Measurements from ENCODE around the gene CTSD.

The CTSD gene

GRCh38 chr11:1766719-1767398 lies 3.1 kb upstream of the CTSD start:
- peaks cover 2% of the 10 kb centered on the region for H3K36me3 Mint-ChIP-seq
- ATAC-seq: no peak
- peaks cover 29% of the 10 kb centered on the region for H3K4me1 Mint-ChIP-seq
- H3K27me3 Mint-ChIP-seq: peaks cover 16% of the 10 kb centered on the region
- H3K4me3 Mint-ChIP-seq: no peak overlapping the region
- H3K27ac Mint-ChIP-seq: no peak overlapping the region
- no peaks in the 10 kb centered on the region for H3K9me3 Mint-ChIP-seq

GRCh38 chr11:1765871-1766718 lies 2.4 kb upstream of the CTSD start:
- Mint-ChIP-seq H3K9me3 (no peaks in the 10 kb centered on the region), H3K27ac (no peak overlapping the region), H3K4me3 (no peak overlapping the region), H3K27me3 (peaks cover 15% of the 10 kb centered on the region), H3K36me3 (peaks cover 5% of the 10 kb centered on the region), H3K4me1 (peaks cover 32% of the 10 kb centered on the region)
- no peak for ATAC-seq

DNA sequence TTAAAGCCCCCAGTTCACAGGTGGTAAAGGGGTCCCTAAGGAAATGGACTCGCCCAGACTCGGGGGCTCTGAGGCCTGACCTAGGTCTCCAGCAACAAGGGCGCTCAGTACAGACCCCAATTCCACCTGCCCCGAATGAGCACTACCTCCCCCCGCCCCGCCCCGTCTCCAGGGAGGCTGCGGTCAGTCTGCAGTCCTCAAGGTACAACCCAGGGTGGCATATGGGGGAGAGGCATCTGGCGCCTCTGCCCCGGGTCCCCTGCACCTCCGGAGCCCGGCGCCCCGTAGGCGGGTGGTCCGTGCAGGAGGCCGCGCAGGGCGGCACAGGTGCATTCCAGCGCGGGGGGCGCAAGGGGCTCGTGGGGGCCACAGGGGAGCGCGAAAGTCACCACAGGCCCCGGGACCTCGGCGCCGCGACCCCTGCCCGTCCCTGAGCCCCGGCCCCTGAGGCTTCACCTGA lies 361 bp downstream of the CTSD start:
- no peaks in the 10 kb centered on the region for H3K27me3 Mint-ChIP-seq
- ATAC-seq: peak; percentile 65
- H3K36me3 Mint-ChIP-seq: peaks cover 5% of the 10 kb centered on the region
- H3K4me3 Mint-ChIP-seq: peak overlapping the region; percentile 62
- no peaks in the 10 kb centered on the region for H3K9me3 Mint-ChIP-seq
- peaks cover 43% of the 10 kb centered on the region for H3K4me1 Mint-ChIP-seq
- peak overlapping the region; percentile 62 for H3K27ac Mint-ChIP-seq

DNA sequence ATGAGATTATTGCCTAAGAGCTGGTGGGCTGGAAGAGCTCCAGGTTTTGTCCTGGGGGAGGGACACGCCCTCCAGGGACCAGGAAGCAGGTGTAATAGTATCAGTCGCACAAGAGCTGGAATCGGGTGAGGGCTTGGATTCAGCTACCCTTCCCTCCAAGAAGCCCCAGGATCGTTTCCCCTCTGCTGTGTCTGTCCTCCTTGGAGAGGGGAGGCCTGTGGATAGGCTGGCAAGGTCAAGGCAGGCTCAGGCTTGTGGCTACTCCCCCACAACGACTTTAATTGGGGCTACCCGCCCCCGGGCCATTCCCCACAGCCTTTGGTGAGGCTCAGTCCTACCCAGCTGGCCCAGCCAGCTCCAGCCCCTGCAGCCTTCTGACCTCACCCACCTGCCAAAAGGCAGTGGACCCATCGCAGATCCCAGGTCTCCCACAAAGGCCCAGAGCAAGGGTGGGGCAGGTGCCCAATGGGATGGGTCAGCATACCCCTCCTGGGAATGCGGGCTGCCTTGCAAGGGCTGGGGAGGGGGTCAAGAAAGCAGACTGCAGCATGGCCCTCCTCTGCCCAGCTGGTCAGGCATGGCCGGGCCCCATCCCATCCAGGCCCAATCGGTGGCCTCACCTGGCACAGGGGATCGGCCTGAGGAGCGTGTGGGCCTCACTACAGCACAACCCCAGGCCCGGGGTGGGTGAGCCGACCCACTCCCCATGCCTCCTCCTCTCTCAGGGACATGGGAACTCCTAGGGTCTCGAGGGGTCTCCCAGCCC lies 1.0 kb downstream of the CTSD start:
- H3K4me3 Mint-ChIP-seq: peak overlapping the region; percentile 62
- H3K27ac Mint-ChIP-seq: peak overlapping the region; percentile 62
- peaks cover 5% of the 10 kb centered on the region for H3K36me3 Mint-ChIP-seq
- H3K4me1 Mint-ChIP-seq: peaks cover 41% of the 10 kb centered on the region
- no peaks in the 10 kb centered on the region for H3K9me3 Mint-ChIP-seq
- no peak for ATAC-seq
- no peaks in the 10 kb centered on the region for H3K27me3 Mint-ChIP-seq

GRCh38 chr11:1761857-1762536 lies 1.7 kb downstream of the CTSD start:
- no peaks in the 10 kb centered on the region for H3K27me3 Mint-ChIP-seq
- ATAC-seq: no peak
- H3K27ac Mint-ChIP-seq: peak overlapping the region; percentile 62
- H3K9me3 Mint-ChIP-seq: no peaks in the 10 kb centered on the region
- H3K4me1 Mint-ChIP-seq: peaks cover 43% of the 10 kb centered on the region
- peaks cover 11% of the 10 kb centered on the region for H3K36me3 Mint-ChIP-seq
- H3K4me3 Mint-ChIP-seq: peak overlapping the region; percentile 62

- Mint-ChIP-seq H3K9me3 (no peaks in the 10 kb centered on the region), H3K27me3 (no peaks in the 10 kb centered on the region), H3K36me3 (peaks cover 17% of the 10 kb centered on the region), H3K27ac (no peak overlapping the region), H3K4me1 (peaks cover 44% of the 10 kb centered on the region), H3K4me3 (no peak overlapping the region)
- no peak for ATAC-seq
Measured at GRCh38 chr11:1761110-1761856, 2.4 kb downstream of the CTSD start.

GRCh38 chr11:1760351-1761109 lies 3.2 kb downstream of the CTSD start:
- H3K4me1 Mint-ChIP-seq: peaks cover 49% of the 10 kb centered on the region
- H3K27me3 Mint-ChIP-seq: no peaks in the 10 kb centered on the region
- H3K4me3 Mint-ChIP-seq: no peak overlapping the region
- H3K27ac Mint-ChIP-seq: no peak overlapping the region
- peaks cover 25% of the 10 kb centered on the region for H3K36me3 Mint-ChIP-seq
- H3K9me3 Mint-ChIP-seq: no peaks in the 10 kb centered on the region
- ATAC-seq: no peak

- no peaks in the 10 kb centered on the region for H3K9me3 Mint-ChIP-seq
- ATAC-seq: no peak
- no peaks in the 10 kb centered on the region for H3K27me3 Mint-ChIP-seq
- peaks cover 49% of the 10 kb centered on the region for H3K4me1 Mint-ChIP-seq
- peaks cover 32% of the 10 kb centered on the region for H3K36me3 Mint-ChIP-seq
- no peak overlapping the region for H3K4me3 Mint-ChIP-seq
- H3K27ac Mint-ChIP-seq: no peak overlapping the region
Measured at GRCh38 chr11:1759851-1760220, 3.9 kb downstream of the CTSD start.

DNA sequence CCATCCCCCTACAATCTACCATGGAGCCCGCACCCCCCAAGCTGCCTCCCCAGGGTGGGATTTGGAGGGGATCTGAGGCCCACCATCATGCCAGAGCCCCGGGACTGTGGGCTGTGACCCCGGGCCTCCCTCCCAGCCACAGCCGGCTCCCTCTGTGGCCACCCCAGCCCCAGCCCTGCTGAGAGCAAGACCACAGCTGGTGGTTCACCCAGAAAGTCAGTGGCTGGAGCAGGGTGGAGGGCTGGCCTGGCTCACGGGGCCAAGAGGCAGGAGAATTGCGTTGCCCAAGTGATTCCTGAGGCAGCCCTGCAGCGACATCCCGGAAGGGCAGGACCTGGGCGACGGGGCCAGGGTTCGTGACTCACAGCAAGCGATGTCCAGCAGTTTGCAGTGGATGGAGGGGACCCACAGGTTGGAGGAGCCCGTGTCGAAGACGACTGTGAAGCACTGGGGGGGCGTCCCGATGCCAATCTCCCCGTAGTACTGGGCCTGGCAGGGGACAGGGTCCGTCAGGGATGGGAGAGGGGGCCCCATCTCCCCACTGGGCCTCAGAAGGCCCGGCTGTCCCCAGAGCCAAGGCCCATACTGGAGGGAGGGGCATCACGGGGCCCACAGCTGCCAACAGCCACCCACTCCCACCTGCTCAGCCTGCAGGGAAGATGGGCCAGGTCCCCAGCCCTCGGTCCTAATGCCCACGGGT lies 4.4 kb downstream of the CTSD start:
- H3K27me3 Mint-ChIP-seq: no peaks in the 10 kb centered on the region
- H3K9me3 Mint-ChIP-seq: no peaks in the 10 kb centered on the region
- H3K36me3 Mint-ChIP-seq: peaks cover 37% of the 10 kb centered on the region
- H3K4me3 Mint-ChIP-seq: no peak overlapping the region
- peaks cover 45% of the 10 kb centered on the region for H3K4me1 Mint-ChIP-seq
- no peak for ATAC-seq
- H3K27ac Mint-ChIP-seq: no peak overlapping the region

GRCh38 chr11:1758611-1759150 lies 5.0 kb downstream of the CTSD start:
- H3K27ac Mint-ChIP-seq: no peak overlapping the region
- peaks cover 39% of the 10 kb centered on the region for H3K36me3 Mint-ChIP-seq
- no peaks in the 10 kb centered on the region for H3K27me3 Mint-ChIP-seq
- no peak for ATAC-seq
- H3K4me1 Mint-ChIP-seq: peaks cover 42% of the 10 kb centered on the region
- no peak overlapping the region for H3K4me3 Mint-ChIP-seq
- H3K9me3 Mint-ChIP-seq: no peaks in the 10 kb centered on the region

DNA sequence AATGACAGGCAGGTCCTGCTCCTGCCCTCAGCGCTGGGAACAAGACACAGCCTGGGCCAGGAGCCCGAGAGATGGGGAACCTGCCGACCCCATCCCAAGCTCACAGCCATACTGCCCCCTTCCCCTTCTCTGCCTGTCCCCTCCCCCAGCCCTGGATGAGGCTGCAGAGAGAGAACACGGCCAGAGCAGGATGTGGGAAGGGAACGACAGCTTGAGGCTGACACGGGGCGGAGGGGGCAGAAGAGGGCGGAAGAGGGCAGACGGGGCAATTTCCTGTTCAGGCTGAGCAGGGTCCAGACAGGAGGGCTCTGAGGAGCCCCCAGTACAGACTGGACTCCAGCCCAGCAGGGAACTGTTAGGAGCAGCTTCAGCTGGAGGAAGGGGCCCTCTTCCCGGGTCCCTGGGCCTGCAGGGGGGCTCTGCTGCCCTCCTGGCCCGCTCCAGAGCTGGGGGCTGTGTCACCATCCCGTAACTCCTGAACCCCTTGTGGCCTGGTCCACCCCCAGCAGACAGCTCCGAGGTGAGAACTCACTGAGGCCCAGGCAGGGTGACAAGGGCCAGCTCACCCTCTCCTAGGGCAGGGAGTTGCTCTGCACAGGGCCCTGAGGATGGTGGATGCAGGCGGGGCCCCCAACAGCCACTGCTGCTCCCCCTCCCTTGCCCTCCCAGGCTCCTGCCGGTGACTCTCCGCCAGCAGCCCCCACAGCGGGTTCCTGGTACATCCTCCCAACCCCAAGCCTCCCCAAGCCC lies 5.7 kb downstream of the CTSD start:
- Mint-ChIP-seq H3K27me3 (no peaks in the 10 kb centered on the region), H3K36me3 (peaks cover 45% of the 10 kb centered on the region), H3K27ac (peak overlapping the region; percentile 32), H3K4me1 (peaks cover 42% of the 10 kb centered on the region), H3K4me3 (no peak overlapping the region), H3K9me3 (no peaks in the 10 kb centered on the region)
- ATAC-seq: no peak

GRCh38 chr11:1756791-1757771 lies 6.6 kb downstream of the CTSD start:
- ATAC-seq: no peak

More at GRCh38 chr11:1756791-1757771, 6.6 kb downstream of the CTSD start:
- Mint-ChIP-seq H3K36me3 (peaks cover 50% of the 10 kb centered on the region), H3K27ac (peak overlapping the region; percentile 32), H3K27me3 (no peaks in the 10 kb centered on the region), H3K4me1 (peaks cover 32% of the 10 kb centered on the region), H3K9me3 (no peaks in the 10 kb centered on the region), H3K4me3 (no peak overlapping the region)

All from stimulated activated memory B cell treated with anti-CD40 and anti-IgM and Interleukin-4, amounts not matched to agents 10 μg/mL and 1 μg/mL and 100 μg/mL, for 72 hours (primary cell).